ENCODE measurements around the gene CHD9.

DNA sequence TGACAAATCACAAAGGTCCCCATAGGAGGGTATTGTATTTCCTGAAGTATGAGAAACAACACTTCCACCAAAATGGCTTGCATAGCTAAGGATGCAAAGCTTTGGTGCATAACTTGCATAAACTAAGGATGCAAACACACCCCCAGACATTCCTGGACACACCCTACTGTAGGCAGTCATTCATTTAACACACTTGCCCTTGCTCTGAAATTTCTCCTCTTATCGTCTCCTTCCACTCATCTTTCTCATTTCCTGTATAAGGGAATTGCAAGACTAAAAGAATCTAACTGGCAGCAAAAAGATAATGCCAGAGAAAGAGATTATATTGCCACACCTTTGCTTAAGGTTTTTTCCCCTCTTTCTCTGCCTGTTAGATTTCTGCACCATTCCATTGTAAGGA is 28.3 kb downstream of the CHD9 start:
- TF ChIP-seq SIN3A (IDR thresholded peaks at IDR 0.05; ENCODE audit: borderline replicate concordance, insufficient read depth, low read length) (no peak), TAF1 (IDR thresholded peaks at IDR 0.05; ENCODE audit: borderline replicate concordance, insufficient read depth, low read length) (no peak)

Measured in PFSK-1 (cell line).